IMR-90 (cell line): ENCODE results near the gene GNG7. TPM values are rescaled to one million over a fixed set of nuclear protein-coding genes. Genes with fewer than 3 reads are reported as not detected.

ENCODE experiments used
- ATAC-seq: fragments of 200-7000 bp; cut with Tn5 transposase; 2 replicates; pipeline ENCODE4 v1.9.1; 2020; ENCODE audit warnings: low read depth, mild to moderate bottlenecking, moderate library complexity
- BruUV-seq: library from RNA; stranded (reverse); fragments of 400-500 nt; replicated peaks from 2 replicates; lab custom pipeline; 2021; lab: Mats Ljungman, UMichigan
- CTCF ChIA-PET: fragments of 300-600 bp; formaldehyde crosslinking; extraction: SDS; loops from one replicate; lab custom pipeline; 2021; ENCODE audit warnings: antibody characterized with exemption; lab: Yijun Ruan, JAX
- POLR2A ChIA-PET: fragments of 300-600 bp; sonication (Branson Sonifier 250); formaldehyde crosslinking; loops from one replicate; lab custom pipeline; 2022; ENCODE audit warnings: antibody characterized with exemption; ENCODE audit not compliant: unreplicated experiment; lab: Charles Lee
- DNase-seq: peaks from one replicate; pipeline ENCODE4 v3.0.0; 2013
- H2AFZ ChIP-seq: replicated peaks from 2 replicates; pipeline ENCODE3; 2013; ENCODE audit warnings: low read length, mild to moderate bottlenecking; ENCODE audit not compliant: poor library complexity
- H2AK5ac ChIP-seq: 2 replicates; pipeline ENCODE4 v1.6.1; 2013; ENCODE audit warnings: low read depth, low read length, inconsistent platforms
- H2AK9ac ChIP-seq: replicated peaks from 2 replicates; pipeline ENCODE3; 2013; ENCODE audit warnings: mild to moderate bottlenecking, low read depth, low read length, moderate library complexity; ENCODE audit not compliant: poor library complexity
- H2BK120ac ChIP-seq: 2 replicates; pipeline ENCODE4 v1.6.1; 2013; ENCODE audit warnings: low read depth, low read length, inconsistent platforms
- H2BK15ac ChIP-seq: 3 replicates; pipeline ENCODE4 v1.6.1; 2013; ENCODE audit warnings: low read depth, low read length, inconsistent platforms
- H2BK20ac ChIP-seq: 2 replicates; pipeline ENCODE4 v1.6.1; 2013; ENCODE audit warnings: low read depth, mild to moderate bottlenecking, inconsistent platforms, low read length, moderate library complexity
- H2BK5ac ChIP-seq: 2 replicates; pipeline ENCODE4 v1.6.1; 2013; ENCODE audit warnings: mild to moderate bottlenecking, low read depth, low read length, inconsistent platforms; ENCODE audit not compliant: poor library complexity, severe bottlenecking
- H3K14ac ChIP-seq: replicated peaks from 2 replicates; pipeline ENCODE4 v1.6.1; 2013; ENCODE audit warnings: low read depth, low read length, inconsistent platforms
- H3K18ac ChIP-seq: 2 replicates; pipeline ENCODE4 v1.6.1; 2013; ENCODE audit warnings: low read depth, low read length, control low read depth
- H3K23ac ChIP-seq: 2 replicates; pipeline ENCODE4 v1.6.1; 2013; ENCODE audit warnings: low read depth, low read length, inconsistent platforms
- H3K27ac ChIP-seq: 2 replicates; pipeline ENCODE4 v1.5.1; 2013; ENCODE audit warnings: mild to moderate bottlenecking, control low read depth, low read length; ENCODE audit not compliant: insufficient read depth
- H3K27me3 ChIP-seq: 2 replicates; pipeline ENCODE4 v1.6.1; 2013; ENCODE audit warnings: low read length; ENCODE audit not compliant: control insufficient read depth, insufficient read depth
- H3K36me3 ChIP-seq: 2 replicates; pipeline ENCODE4 v1.6.1; 2013; ENCODE audit warnings: low read length, mixed read lengths; ENCODE audit not compliant: control insufficient read depth, insufficient read depth
- H3K4ac ChIP-seq: 2 replicates; pipeline ENCODE4 v1.6.1; 2013; ENCODE audit warnings: low read depth, low read length, inconsistent platforms
- H3K4me1 ChIP-seq: 2 replicates; pipeline ENCODE4 v1.6.1; 2013; ENCODE audit warnings: low read length, mixed read lengths; ENCODE audit not compliant: control insufficient read depth, insufficient read depth
- H3K4me2 ChIP-seq: 2 replicates; pipeline ENCODE4 v1.6.1; 2013; ENCODE audit warnings: low read depth, mild to moderate bottlenecking, control low read depth, low read length, moderate library complexity
- H3K4me3 ChIP-seq: 2 replicates; pipeline ENCODE4 v1.5.1; 2013; ENCODE audit warnings: low read depth, mild to moderate bottlenecking, control low read depth, low read length, moderate library complexity; ENCODE audit not compliant: insufficient read depth
- H3K56ac ChIP-seq: 2 replicates; pipeline ENCODE4 v1.6.1; 2013; ENCODE audit warnings: low read length, inconsistent platforms; ENCODE audit not compliant: insufficient read depth; ENCODE audit errors: extremely low read depth
- H3K79me1 ChIP-seq, 2 experiments: 2 replicates each; pipeline ENCODE4 v1.6.1; 2013; ENCODE audit warnings: low read length in 2 of 2, inconsistent platforms in 1 of 2, low read depth in 1 of 2
- H3K9ac ChIP-seq: 2 replicates; pipeline ENCODE4 v1.6.1; 2013; ENCODE audit warnings: low read depth, low read length, control low read depth
- H3K9me1 ChIP-seq: 2 replicates; pipeline ENCODE4 v1.6.1; 2013; ENCODE audit warnings: low read length, inconsistent platforms; ENCODE audit not compliant: insufficient read depth
- H3K9me3 ChIP-seq: 2 replicates; pipeline ENCODE4 v1.6.1; 2013; ENCODE audit warnings: low read length; ENCODE audit not compliant: control insufficient read depth, insufficient read depth
- H4K20me1 ChIP-seq: 2 replicates; pipeline ENCODE4 v1.6.1; 2013; ENCODE audit warnings: low read length, inconsistent platforms; ENCODE audit not compliant: insufficient read depth
- H4K5ac ChIP-seq: 2 replicates; pipeline ENCODE4 v1.6.1; 2013; ENCODE audit warnings: mild to moderate bottlenecking, low read depth, low read length, control low read depth
- H4K8ac ChIP-seq, 2 experiments: 2 replicates each; pipeline ENCODE4 v1.6.1; 2013; ENCODE audit warnings: low read depth in 2 of 2, low read length in 2 of 2, control low read depth in 1 of 2, inconsistent platforms in 1 of 2
- H4K91ac ChIP-seq: 2 replicates; pipeline ENCODE4 v1.6.1; 2013; ENCODE audit warnings: low read depth, low read length, inconsistent platforms; ENCODE audit not compliant: insufficient read depth
- CEBPB ChIP-seq: IDR thresholded peaks from 2 replicates; pipeline ENCODE4 v1.6.1; 2012; ENCODE audit warnings: low read depth, low read length, improper control_type of control experiment
- MAZ ChIP-seq: IDR thresholded peaks from 2 replicates; pipeline ENCODE4 v1.6.1; 2012; ENCODE audit warnings: low read depth, mild to moderate bottlenecking, low read length, improper control_type of control experiment, moderate library complexity, borderline replicate concordance
- POLR2A ChIP-seq: IDR thresholded peaks from 2 replicates; pipeline ENCODE4 v1.6.1; 2012; ENCODE audit warnings: mild to moderate bottlenecking, low read depth, low read length
- RCOR1 ChIP-seq: IDR thresholded peaks from 2 replicates; pipeline ENCODE4 v1.6.1; 2012; ENCODE audit warnings: mild to moderate bottlenecking, low read length, improper control_type of control experiment; ENCODE audit not compliant: insufficient replicate concordance
- WGBS, 2 experiments: methylation state at CpG; one replicate each; pipeline versions ENCODE4 v1.1.5 to v1.1.7; 2013; ENCODE audit warnings: missing lambda C conversion rate in 2 of 2; ENCODE audit not compliant: insufficient read length in 1 of 2; ENCODE audit errors: extremely low coverage in 2 of 2; 5-methylcytosine and 5-hydroxymethylcytosine counted together
- dilution Hi-C: fragments of 300-500 bp; cut with HindIII; formaldehyde crosslinking; loops from one replicate; pipeline ENCODE4 v1.14.3; 2018; ENCODE audit warnings: low sequenced_read_pairs; ENCODE audit not compliant: unreplicated experiment
- in situ Hi-C: fragments of 300-500 bp; cut with MboI; formaldehyde crosslinking; loops from 3 replicates; pipeline ENCODE4 v1.14.3; 2019; ENCODE audit warnings: low sequenced_read_pairs, inconsistent platforms, mixed read lengths
- intact Hi-C: fragments of 100-400 bp; cut with micrococcal nuclease; formaldehyde crosslinking; loops from 2 replicates; pipeline ENCODE4 v1.10.0; 2022
- polyA plus RNA-seq, 3 experiments: library from polyadenylated mRNA; depleted of rRNA; stranded (reverse); fragments of >200 nt; gene quantifications; 2 replicates each; pipeline ENCODE4 v1.2.3, GENCODE V29; 2012; ENCODE audit warnings: low replicate concordance in 1 of 3
- total RNA-seq: library from RNA; depleted of rRNA; stranded (reverse); fragments of >200 nt; gene quantifications from 2 replicates; pipeline ENCODE4 v1.2.3, GENCODE V29; 2012

GNG7 gene
- total and polyA plus RNA-seq, 2 of the 4 experiments (the other 2 are of a cell fraction) = under 0.01 to 0.21 TPM

- ATAC-seq (no peak), DNase-seq (no peak)
- H3K9ac ChIP-seq = no peak overlapping the region
- peak overlapping the region; percentile 42 for H2AK9ac ChIP-seq
- dilution Hi-C loops = no loop called here
- H4K5ac ChIP-seq = no peak overlapping the region
- no peak overlapping the region for H3K56ac ChIP-seq
- no peak overlapping the region for H3K23ac ChIP-seq
- in situ Hi-C loops = no loop called here
- no peaks in the 10 kb centered on the region; the same call in 1 of the 2 replicates for H3K9me3 ChIP-seq
- intact Hi-C loops = no loop called here
- no peak overlapping the region for H4K8ac ChIP-seq
- H3K4me3 ChIP-seq = no peak overlapping the region
- no peak overlapping the region for H2BK15ac ChIP-seq
- H2BK20ac ChIP-seq = no peak overlapping the region
- no peak overlapping the region for H3K4me2 ChIP-seq
- H2BK120ac ChIP-seq = no peak overlapping the region
- BruUV-seq = no TSS peak
- no peaks in the 10 kb centered on the region for H3K4me1 ChIP-seq
- no peak overlapping the region for H3K18ac ChIP-seq
- H2BK5ac ChIP-seq = no peak overlapping the region
- peaks cover 21% of the 10 kb centered on the region for H3K36me3 ChIP-seq
- ChIA-PET POLR2A (no interaction called here), CTCF (interaction anchor here (0.5 kb wide), 1 partner anchor 26 kb away, joined by 3 read pairs; no protein-coding TSS in a partner anchor)
- no peak overlapping the region for H3K27ac ChIP-seq
- peaks cover 11% of the 10 kb centered on the region for H3K27me3 ChIP-seq
- no peak overlapping the region for H2AK5ac ChIP-seq
- no peaks in the 10 kb centered on the region; the same call in none of the 2 replicates for H4K20me1 ChIP-seq
- H3K79me1 ChIP-seq = peaks cover 0 to 11% of the 10 kb centered on the region in 2 experiments; a peak in 2 of 4 replicates
- no peak overlapping the region for H3K4ac ChIP-seq
- no peak overlapping the region for H4K91ac ChIP-seq
- no peak for TF ChIP-seq MAZ
- TF ChIP-seq RCOR1 = no peak
- TF ChIP-seq CEBPB = no peak
- TF ChIP-seq POLR2A = no peak
- no peak overlapping the region for H2AFZ ChIP-seq
- no peak overlapping the region for H3K14ac ChIP-seq
- 89% methylated on average over 17 of the region's 41 CpGs; no CpG with 5 or more reads in 1 of the 2 experiments for WGBS, 2 experiments
- 0 out of 2 replicates have a peak, but pooled peaks cover 2% of the 10 kb centered on the region for H3K9me1 ChIP-seq
These were observed 28.9 kb upstream of the GNG7 start for GRCh38 chr19:2731181-2731995.
